Breast epithelium (tissue), 4 donors: Measurements from ENCODE around the gene CACNA1F. TPM values are rescaled to one million over a fixed set of nuclear protein-coding genes. Genes with fewer than 3 reads are reported as not detected.
A peak's percentile ranks its signal among the peaks of the same experiment; 100 is the strongest.

ENCODE experiments used
- DNase-seq, 2 donors: peaks; one replicate each; pipeline ENCODE4 v3.0.0-alpha.2; 2019; ENCODE audit warnings: low spot score in 2 of 2
- H3K27ac ChIP-seq, 2 donors: fragments of 200-600 bp; sonication (generic) in 1 of 2; one replicate each; pipeline ENCODE4 v1.5.1; 2016 to 2019; ENCODE audit warnings: mild to moderate bottlenecking in 1 of 2
- H3K27me3 ChIP-seq, 2 donors: fragments of 200-600 bp; sonication (generic) in 1 of 2; one replicate each; pipeline versions ENCODE4 v1.5.1 to v1.6.0; 2017 to 2019; ENCODE audit warnings: control low read depth in 1 of 2, mild to moderate bottlenecking in 1 of 2
- H3K36me3 ChIP-seq: fragments of 200-600 bp; one replicate; pipeline ENCODE4 v1.5.1; 2019
- H3K4me1 ChIP-seq, 2 donors: fragments of 200-600 bp; sonication (generic); one replicate each; pipeline ENCODE4 v1.5.1; 2016 to 2019; ENCODE audit warnings: control low read depth in 1 of 2
- H3K4me3 ChIP-seq, 3 donors: fragments of 200-600 bp; sonication (generic); 1 replicate in 2 of 3; 2 replicates in 1 of 3; pipeline ENCODE4 v1.5.1; 2016 to 2019; ENCODE audit warnings: mild to moderate bottlenecking in 3 of 3, moderate library complexity in 2 of 3
- H3K9me3 ChIP-seq, 2 donors: fragments of 200-600 bp; sonication (generic) in 1 of 2; one replicate each; pipeline ENCODE4 v1.5.1; 2016 to 2019; ENCODE audit warnings: control low read depth in 1 of 2
- POLR2A ChIP-seq: fragments of 450-650 bp; IDR thresholded peaks from one replicate; pipeline ENCODE4 v1.6.1; 2016; ENCODE audit warnings: antibody characterized with exemption, mild to moderate bottlenecking, moderate library complexity
- POLR2AphosphoS5 ChIP-seq, 3 donors: sonication (generic); formaldehyde crosslinking; IDR thresholded peaks; one replicate each; pipeline ENCODE4 v1.6.1; 2017; ENCODE audit warnings: antibody characterized with exemption in 3 of 3
- intact Hi-C: fragments of 100-400 bp; cut with DNase I; formaldehyde crosslinking; loops from one replicate; pipeline ENCODE4 v1.15.1; 2023; ENCODE audit warnings: low total_unique reads
- total RNA-seq, 3 donors: library from RNA; depleted of rRNA; stranded (reverse); fragments of >200 nt; gene quantifications; one replicate each; pipeline ENCODE4 v1.1.0, GENCODE V29; 2016
- TF ChIP-seq, protein P1 (sequence below), 3 donors: fragments of 450-650 bp; IDR thresholded peaks; one replicate each; pipeline ENCODE4 v1.5.1; 2016 to 2017; ENCODE audit warnings: antibody characterized with exemption in 3 of 3, mild to moderate bottlenecking in 3 of 3, moderate library complexity in 3 of 3

Gene CACNA1F
- total RNA-seq, 3 donors from 2014 or later, result 0.48 to 1.8 (median 0.66) TPM

DNA sequence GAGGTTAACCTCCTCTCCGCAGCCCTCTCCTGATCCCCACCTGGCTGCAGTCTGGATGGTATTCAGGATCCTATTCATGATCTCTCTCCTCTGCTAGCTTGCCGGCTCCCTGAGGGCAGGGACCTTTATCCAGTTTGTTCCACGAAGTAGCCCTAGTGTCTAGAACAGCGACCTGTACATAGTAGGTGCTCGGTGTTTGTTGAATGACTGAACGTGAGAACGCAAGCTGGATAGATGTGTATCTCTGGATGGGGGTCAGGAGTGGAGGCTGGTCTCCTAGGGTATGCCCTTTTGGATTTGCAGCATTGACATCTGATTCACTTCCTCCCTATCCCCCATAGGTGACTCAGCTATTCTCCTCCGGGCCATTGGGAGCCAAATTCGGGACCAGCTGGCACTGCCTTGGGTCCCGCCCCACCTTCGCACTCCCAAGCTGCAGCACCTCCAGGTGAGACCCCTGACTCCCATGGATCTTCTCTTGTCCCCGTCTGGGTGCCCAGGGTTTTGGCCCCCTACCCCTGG is 9.5 kb upstream of the CACNA1F start:
- Histone ChIP-seq H3K9me3 (no peaks in the 10 kb centered on the region), H3K36me3 (no peaks in the 10 kb centered on the region), H3K27ac (no peak overlapping the region), H3K4me3 (no peak overlapping the region), H3K27me3 (peaks cover 0 to 19% of the 10 kb centered on the region in 2 donors), H3K4me1 (no peaks in the 10 kb centered on the region)
- TF ChIP-seq POLR2AphosphoS5 (IDR thresholded peaks at IDR 0.05) (no peak), POLR2A (no peak)
- TF ChIP-seq, protein P1, sequence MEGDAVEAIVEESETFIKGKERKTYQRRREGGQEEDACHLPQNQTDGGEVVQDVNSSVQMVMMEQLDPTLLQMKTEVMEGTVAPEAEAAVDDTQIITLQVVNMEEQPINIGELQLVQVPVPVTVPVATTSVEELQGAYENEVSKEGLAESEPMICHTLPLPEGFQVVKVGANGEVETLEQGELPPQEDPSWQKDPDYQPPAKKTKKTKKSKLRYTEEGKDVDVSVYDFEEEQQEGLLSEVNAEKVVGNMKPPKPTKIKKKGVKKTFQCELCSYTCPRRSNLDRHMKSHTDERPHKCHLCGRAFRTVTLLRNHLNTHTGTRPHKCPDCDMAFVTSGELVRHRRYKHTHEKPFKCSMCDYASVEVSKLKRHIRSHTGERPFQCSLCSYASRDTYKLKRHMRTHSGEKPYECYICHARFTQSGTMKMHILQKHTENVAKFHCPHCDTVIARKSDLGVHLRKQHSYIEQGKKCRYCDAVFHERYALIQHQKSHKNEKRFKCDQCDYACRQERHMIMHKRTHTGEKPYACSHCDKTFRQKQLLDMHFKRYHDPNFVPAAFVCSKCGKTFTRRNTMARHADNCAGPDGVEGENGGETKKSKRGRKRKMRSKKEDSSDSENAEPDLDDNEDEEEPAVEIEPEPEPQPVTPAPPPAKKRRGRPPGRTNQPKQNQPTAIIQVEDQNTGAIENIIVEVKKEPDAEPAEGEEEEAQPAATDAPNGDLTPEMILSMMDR (IDR thresholded peaks at IDR 0.05), result no peak
- intact Hi-C loops, result loop anchor here (5.0 kb wide), 1 partner anchor 1535 kb away; no protein-coding TSS in a partner anchor
- no peak for DNase-seq

DNA sequence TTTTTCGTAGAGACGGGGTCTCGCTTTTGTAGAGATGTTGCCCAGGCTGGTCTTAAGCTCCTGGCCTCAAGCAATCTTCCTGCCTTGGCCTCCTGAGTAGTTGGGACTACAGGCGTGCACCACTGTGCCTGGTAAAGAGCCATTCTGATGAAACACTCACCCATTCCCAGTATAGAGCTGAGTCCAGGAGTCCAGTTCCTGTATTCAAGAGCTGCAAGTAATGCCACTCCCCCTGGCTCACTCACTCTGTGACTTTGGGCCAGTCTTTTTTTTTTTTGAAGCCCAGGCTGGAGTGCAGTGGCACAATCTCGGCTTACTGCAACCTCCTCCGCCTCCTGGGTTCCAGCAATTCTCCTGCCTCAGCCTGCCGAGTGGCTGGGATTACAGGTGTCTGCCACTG is 5.6 kb upstream of the CACNA1F start:
- TF ChIP-seq, protein P1 (IDR thresholded peaks at IDR 0.05), result no peak
- TF ChIP-seq POLR2AphosphoS5 (IDR thresholded peaks at IDR 0.05), result no peak
- TF ChIP-seq POLR2A, result no peak
- no peak overlapping the region for H3K4me3 ChIP-seq
- no peak for DNase-seq
- H3K9me3 ChIP-seq, result no peaks in the 10 kb centered on the region
- peaks cover 0 to 5% of the 10 kb centered on the region in 2 donors for H3K27me3 ChIP-seq
- H3K27ac ChIP-seq, result no peak overlapping the region
- H3K4me1 ChIP-seq, result no peaks in the 10 kb centered on the region
- no peaks in the 10 kb centered on the region for H3K36me3 ChIP-seq
- intact Hi-C loops, result no loop called here

DNA sequence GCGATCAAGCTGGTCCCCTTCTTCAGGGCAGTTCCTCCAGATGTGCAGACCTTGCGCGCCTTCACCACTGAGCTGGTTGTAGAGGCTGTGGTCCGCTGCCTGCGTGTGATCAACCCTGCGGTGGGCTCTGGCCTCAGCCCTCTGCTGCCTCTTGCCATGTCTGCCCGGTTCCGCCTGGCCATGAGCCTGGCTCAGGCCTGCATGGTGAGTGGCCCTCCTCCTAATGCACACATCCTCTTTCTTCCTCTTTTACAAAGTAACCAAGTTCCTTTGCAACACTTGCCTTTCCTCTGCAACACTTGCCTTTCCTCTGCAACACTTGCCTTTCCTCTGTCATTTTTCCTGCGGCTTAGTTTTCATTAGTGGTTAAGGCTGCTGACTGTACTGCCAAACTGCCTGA is 3.9 kb upstream of the CACNA1F start:
- H3K9me3 ChIP-seq, result no peaks in the 10 kb centered on the region
- no peak overlapping the region for H3K27ac ChIP-seq
- no peak overlapping the region for H3K4me3 ChIP-seq
- H3K4me1 ChIP-seq, result no peaks in the 10 kb centered on the region
- H3K27me3 ChIP-seq, result no peaks in the 10 kb centered on the region
- DNase-seq, result no peak
- intact Hi-C loops, result no loop called here
- TF ChIP-seq, protein P1 (IDR thresholded peaks at IDR 0.05), result no peak
- TF ChIP-seq POLR2AphosphoS5 (IDR thresholded peaks at IDR 0.05) (no peak), POLR2A (no peak)
- no peaks in the 10 kb centered on the region for H3K36me3 ChIP-seq

DNA sequence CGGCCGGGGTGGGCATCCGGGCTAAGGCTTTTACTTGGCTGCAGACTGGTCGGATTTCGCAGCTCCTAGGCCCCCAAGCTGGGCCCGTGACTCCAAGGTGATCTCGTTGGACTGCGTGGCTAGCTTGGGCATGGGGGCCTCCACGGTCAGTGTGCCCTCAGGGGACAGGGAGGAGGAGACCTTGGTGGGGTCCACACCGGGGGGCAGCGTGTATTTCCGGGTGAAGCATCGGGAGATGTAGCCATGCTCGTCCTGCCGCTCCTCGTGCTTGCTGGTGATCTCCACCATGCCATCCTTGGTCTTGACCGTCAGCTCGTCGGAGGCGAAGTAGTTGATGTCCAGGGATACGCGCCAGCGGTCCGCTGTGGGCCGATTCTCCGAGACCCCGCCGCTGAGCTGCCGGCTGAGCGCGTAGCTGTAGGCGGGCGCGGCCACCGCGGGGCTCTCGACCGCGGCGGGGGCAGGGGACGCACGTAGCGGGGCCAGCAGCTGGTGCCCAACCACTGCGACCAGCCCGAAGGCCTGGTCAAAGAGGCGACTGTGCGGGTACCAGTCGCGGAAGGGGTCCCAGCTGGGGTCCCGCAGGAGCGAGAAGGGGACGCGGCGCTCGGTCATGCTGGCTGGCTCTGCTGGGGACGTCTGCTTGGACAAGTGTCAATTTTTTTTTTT is 881 bp upstream of the CACNA1F start:
- DNase-seq, result no peak
- peak overlapping the region in 1 of 3 donors; percentile 7 for H3K4me3 ChIP-seq
- intact Hi-C loops, result no loop called here

GRCh38 chrX:49232525-49232924 is 615 bp downstream of the CACNA1F start:
- TF ChIP-seq POLR2A, result no peak
- TF ChIP-seq, protein P1 (IDR thresholded peaks at IDR 0.05), result no peak
- no peak for TF ChIP-seq POLR2AphosphoS5 (IDR thresholded peaks at IDR 0.05)
- intact Hi-C loops, result no loop called here
- Histone ChIP-seq H3K4me1 (no peaks in the 10 kb centered on the region), H3K27ac (no peak overlapping the region), H3K4me3 (no peak overlapping the region), H3K36me3 (no peaks in the 10 kb centered on the region), H3K9me3 (no peaks in the 10 kb centered on the region), H3K27me3 (peaks cover 0 to 5% of the 10 kb centered on the region in 2 donors)
- DNase-seq, result no peak

More for the DNA sequence above, 881 bp upstream of the CACNA1F start:
- H3K36me3 ChIP-seq, result no peaks in the 10 kb centered on the region
- H3K4me1 ChIP-seq, result no peaks in the 10 kb centered on the region
- H3K27ac ChIP-seq, result no peak overlapping the region
- H3K27me3 ChIP-seq, result peaks cover 0 to 5% of the 10 kb centered on the region in 2 donors
- TF ChIP-seq POLR2A (no peak), POLR2AphosphoS5 (IDR thresholded peaks at IDR 0.05) (no peak)
- TF ChIP-seq, protein P1 (IDR thresholded peaks at IDR 0.05), result no peak
- H3K9me3 ChIP-seq, result no peaks in the 10 kb centered on the region
